ENCODE data around the gene NEXN. TPM values are rescaled to one million over a fixed set of nuclear protein-coding genes. Genes with fewer than 3 reads are reported as not detected.
A peak's percentile ranks its signal among the peaks of the same experiment; 100 is the strongest.

Gene NEXN
- total RNA-seq, 1 donor from 2014 or later, result 26.4 TPM

- no peak for ATAC-seq
- Histone ChIP-seq H3K27ac (no peak overlapping the region), H3K27me3 (no peaks in the 10 kb centered on the region), H3K4me1 (peaks cover 7% of the 10 kb centered on the region), H3K9me3 (no peaks in the 10 kb centered on the region), H3K4me3 (no peak overlapping the region), H3K36me3 (peaks cover 98% of the 10 kb centered on the region)
- no peak for TF ChIP-seq CTCF (IDR thresholded peaks at IDR 0.05)
- no peak for DNase-seq
- intact Hi-C loops (cut with DNase I), result no loop called here
Observed at GRCh38 chr1:77951328-77951727, 62.9 kb downstream of the NEXN start.

- H3K4me3 ChIP-seq, result no peak overlapping the region
- ATAC-seq, result no peak
Observed at GRCh38 chr1:77953907-77954306, 65.5 kb downstream of the NEXN start.

GRCh38 chr1:77954521-77954920 is 66.1 kb downstream of the NEXN start:
- no peak for DNase-seq
- TF ChIP-seq CTCF (IDR thresholded peaks at IDR 0.05), result no peak
- Histone ChIP-seq H3K27ac (no peak overlapping the region), H3K4me1 (no peaks in the 10 kb centered on the region), H3K9me3 (no peaks in the 10 kb centered on the region), H3K27me3 (no peaks in the 10 kb centered on the region), H3K4me3 (no peak overlapping the region), H3K36me3 (peaks cover 96% of the 10 kb centered on the region)
- intact Hi-C loops (cut with DNase I), result no loop called here
- ATAC-seq, result no peak

More at GRCh38 chr1:77953907-77954306, 65.5 kb downstream of the NEXN start:
- no peak for TF ChIP-seq CTCF (IDR thresholded peaks at IDR 0.05)
- no peaks in the 10 kb centered on the region for H3K27me3 ChIP-seq
- H3K4me1 ChIP-seq, result peaks cover 4% of the 10 kb centered on the region
- H3K27ac ChIP-seq, result no peak overlapping the region
- H3K36me3 ChIP-seq, result peaks cover 96% of the 10 kb centered on the region
- intact Hi-C loops (cut with DNase I), result no loop called here
- H3K9me3 ChIP-seq, result no peaks in the 10 kb centered on the region
- no peak for DNase-seq

GRCh38 chr1:77955709-77956108 is 67.3 kb downstream of the NEXN start:
- Histone ChIP-seq H3K4me3 (no peak overlapping the region), H3K9me3 (no peaks in the 10 kb centered on the region), H3K27me3 (no peaks in the 10 kb centered on the region), H3K36me3 (peaks cover 98% of the 10 kb centered on the region), H3K27ac (no peak overlapping the region), H3K4me1 (no peaks in the 10 kb centered on the region)
- no peak for TF ChIP-seq CTCF (IDR thresholded peaks at IDR 0.05)
- intact Hi-C loops (cut with DNase I), result no loop called here
- no peak for DNase-seq
- ATAC-seq, result peak; percentile 53

- intact Hi-C loops (cut with DNase I), result no loop called here
- no peak for ATAC-seq
Observed at GRCh38 chr1:77956464-77956863, 68.0 kb downstream of the NEXN start.

More at GRCh38 chr1:77956464-77956863, 68.0 kb downstream of the NEXN start:
- Histone ChIP-seq H3K27ac (no peak overlapping the region), H3K4me3 (no peak overlapping the region), H3K27me3 (no peaks in the 10 kb centered on the region), H3K4me1 (no peaks in the 10 kb centered on the region), H3K36me3 (peaks cover 98% of the 10 kb centered on the region), H3K9me3 (no peaks in the 10 kb centered on the region)
- DNase-seq, result no peak
- no peak for TF ChIP-seq CTCF (IDR thresholded peaks at IDR 0.05)
